Colonic mucosa (tissue), 4 donors: ENCODE measurements around the gene CDH4. TPM values are rescaled to one million over a fixed set of nuclear protein-coding genes. Genes with fewer than 3 reads are reported as not detected.

Experiments used
- DNase-seq: peaks from one replicate; pipeline ENCODE4 v3.0.0-alpha.2; 2020
- H3K27ac ChIP-seq: fragments of 200-600 bp; one replicate; pipeline ENCODE4 v1.8.0; 2021
- H3K27me3 ChIP-seq: fragments of 200-600 bp; one replicate; pipeline ENCODE4 v1.8.0; 2021
- H3K36me3 ChIP-seq: fragments of 200-600 bp; one replicate; pipeline ENCODE4 v1.8.0; 2021
- H3K4me1 ChIP-seq: fragments of 200-600 bp; one replicate; pipeline ENCODE4 v1.8.0; 2021; ENCODE audit warnings: mild to moderate bottlenecking
- H3K4me3 ChIP-seq: fragments of 200-600 bp; one replicate; pipeline ENCODE4 v1.8.0; 2021
- H3K9ac ChIP-seq, 2 donors: one replicate each; pipeline ENCODE4 v1.7.0; 2013; ENCODE audit warnings: control low read depth in 2 of 2, low read depth in 2 of 2, low read length in 2 of 2
- H3K9me3 ChIP-seq: fragments of 200-600 bp; one replicate; pipeline ENCODE4 v1.8.0; 2021
- CTCF ChIP-seq: fragments of 200-600 bp; IDR thresholded peaks from one replicate; pipeline ENCODE4 v1.8.0; 2022; ENCODE audit warnings: antibody characterized with exemption, mild to moderate bottlenecking
- intact Hi-C: fragments of 100-400 bp; cut with DNase I; formaldehyde crosslinking; loops from one replicate; pipeline ENCODE4 v1.14.1; 2022
- total RNA-seq, 2 donors: library from RNA; stranded (reverse); fragmentation: NEBNext Ultra II Directional in 1 of 2; extraction: Animal tissue kit (Norgen Biotek cat#: 25700) in 1 of 2; gene quantifications; one replicate each; pipeline ENCODE4 v1.2.1, GENCODE V29; 2021
- donor health status: healthy.
- donor health status: DM: no; HTN: no; CAD: no.
- donor health status: DM: no; HTN: no; CAD: no.

CDH4 gene
- total RNA-seq, 2 donors from 2014 or later: 0.08 TPM; not detected in 1

GRCh38 chr20:61535536-61535935, 283.5 kb downstream of the CDH4 start:
- TF ChIP-seq CTCF: no peak
- Histone ChIP-seq H3K4me1 (no peaks in the 10 kb centered on the region), H3K27ac (no peak overlapping the region), H3K36me3 (no peaks in the 10 kb centered on the region), H3K4me3 (no peak overlapping the region), H3K27me3 (no peaks in the 10 kb centered on the region), H3K9me3 (no peaks in the 10 kb centered on the region), H3K9ac (no peak overlapping the region)
- intact Hi-C loops: no loop called here
- no peak for DNase-seq

GRCh38 chr20:61535956-61536355, 283.9 kb downstream of the CDH4 start:
- no peaks in the 10 kb centered on the region for H3K4me1 ChIP-seq
- no peak for DNase-seq
- no peak overlapping the region for H3K27ac ChIP-seq
- intact Hi-C loops: no loop called here
- no peak overlapping the region for H3K4me3 ChIP-seq
- TF ChIP-seq CTCF: no peak
- H3K9ac ChIP-seq: no peak overlapping the region
- H3K9me3 ChIP-seq: no peaks in the 10 kb centered on the region
- no peaks in the 10 kb centered on the region for H3K36me3 ChIP-seq
- H3K27me3 ChIP-seq: no peaks in the 10 kb centered on the region

- Histone ChIP-seq H3K9me3 (no peaks in the 10 kb centered on the region), H3K4me1 (no peaks in the 10 kb centered on the region), H3K9ac (no peak overlapping the region), H3K27ac (no peak overlapping the region), H3K27me3 (no peaks in the 10 kb centered on the region), H3K4me3 (no peak overlapping the region), H3K36me3 (no peaks in the 10 kb centered on the region)
- DNase-seq: no peak
- intact Hi-C loops: no loop called here
- no peak for TF ChIP-seq CTCF
These were observed 284.6 kb downstream of the CDH4 start for GRCh38 chr20:61536671-61537070.

GRCh38 chr20:61537239-61538182, 285.4 kb downstream of the CDH4 start:
- Histone ChIP-seq H3K9ac (no peak overlapping the region), H3K36me3 (no peaks in the 10 kb centered on the region), H3K4me1 (no peaks in the 10 kb centered on the region), H3K27ac (no peak overlapping the region), H3K9me3 (no peaks in the 10 kb centered on the region), H3K27me3 (no peaks in the 10 kb centered on the region), H3K4me3 (no peak overlapping the region)
- intact Hi-C loops: no loop called here
- TF ChIP-seq CTCF: no peak
- no peak for DNase-seq

GRCh38 chr20:61538183-61538942, 286.3 kb downstream of the CDH4 start:
- intact Hi-C loops: no loop called here
- Histone ChIP-seq H3K9me3 (no peaks in the 10 kb centered on the region), H3K4me1 (no peaks in the 10 kb centered on the region), H3K9ac (no peak overlapping the region), H3K27me3 (no peaks in the 10 kb centered on the region), H3K36me3 (no peaks in the 10 kb centered on the region), H3K27ac (no peak overlapping the region), H3K4me3 (no peak overlapping the region)
- no peak for TF ChIP-seq CTCF
- DNase-seq: no peak
